HG03064 (cell line): ENCODE measurements around the gene A3GALT2.
A peak's percentile ranks its signal among the peaks of the same experiment; 100 is the strongest.

ENCODE experiments used
- ATAC-seq: cut with Tn5 transposase; IDR thresholded peaks from one replicate; pipeline ENCODE4 v1.9.1; 2021; ENCODE audit warnings: low read depth; ENCODE audit not compliant: unreplicated experiment

A3GALT2 gene

DNA sequence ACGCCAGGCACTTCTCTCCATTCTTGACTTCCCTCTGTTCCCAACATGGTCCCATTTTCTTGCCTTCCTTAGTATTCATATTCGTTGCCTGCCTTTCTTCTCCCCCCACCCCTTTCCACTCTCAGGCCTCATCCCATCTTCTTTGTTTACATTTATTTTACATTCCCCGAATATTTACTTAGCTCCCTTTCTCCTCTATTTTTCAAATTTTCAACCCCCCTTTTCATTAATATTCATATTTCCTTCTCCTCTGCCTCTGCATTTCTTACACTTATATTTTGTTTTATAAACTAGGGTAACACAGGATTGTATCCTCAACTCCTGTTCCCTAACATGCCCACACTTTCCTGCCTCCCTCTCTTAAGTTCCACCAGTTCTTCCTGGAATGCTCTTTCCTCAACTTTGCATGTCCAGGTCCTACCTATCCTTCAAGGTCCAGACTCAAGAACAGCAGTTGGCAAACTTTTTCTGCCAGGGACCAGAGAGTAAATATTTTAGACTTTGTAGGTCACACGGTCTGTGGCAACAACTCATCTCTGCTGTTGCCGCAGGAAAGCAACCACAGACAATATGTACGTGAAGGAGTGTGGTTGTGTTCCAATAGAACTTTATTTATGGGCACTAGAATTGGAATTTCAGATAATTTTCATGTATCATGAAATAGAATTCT lies 29.8 kb upstream of the A3GALT2 start:
- no peak for ATAC-seq

DNA sequence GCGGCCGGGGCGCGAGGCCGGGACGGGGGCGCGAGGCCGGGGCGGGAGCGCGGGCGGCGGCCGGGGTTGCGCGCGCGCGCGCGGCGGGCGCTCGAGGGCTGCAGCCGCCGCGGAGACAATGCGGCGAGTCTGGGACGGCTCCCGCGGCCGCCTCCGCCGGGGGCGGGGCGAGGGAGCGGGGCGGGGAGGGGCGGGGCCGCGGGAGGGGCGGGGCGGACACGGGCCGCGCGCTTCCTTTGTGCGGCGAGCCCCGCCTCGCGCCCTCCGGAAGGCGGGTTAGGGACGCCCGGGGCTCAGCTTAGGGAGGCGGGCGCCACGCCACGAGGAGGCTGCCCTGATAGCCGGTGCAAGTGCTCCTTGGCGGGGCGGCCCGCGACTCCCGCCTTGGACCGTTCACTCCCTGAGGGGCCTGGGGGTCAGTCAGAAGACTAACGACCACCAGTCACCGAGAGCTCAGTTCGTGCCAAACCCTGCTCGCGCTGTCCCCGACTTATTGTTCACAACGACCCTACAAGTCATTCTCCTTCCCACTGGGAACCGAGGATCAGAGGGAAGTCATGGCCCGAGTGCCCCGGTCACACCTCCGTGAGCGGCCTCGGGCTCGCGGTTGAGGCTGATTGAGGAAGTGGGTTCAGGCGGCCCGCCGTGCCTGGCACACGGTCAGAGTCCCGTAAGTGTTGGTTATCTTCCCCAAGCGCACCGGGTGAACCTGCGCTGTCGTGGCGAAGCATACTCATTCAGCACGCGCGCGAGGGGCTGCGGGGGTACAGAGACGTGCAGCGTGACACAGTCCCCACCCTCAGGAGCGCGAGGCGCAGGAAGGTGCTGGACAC lies 29.1 kb upstream of the A3GALT2 start:
- ATAC-seq: peak; percentile 74

DNA sequence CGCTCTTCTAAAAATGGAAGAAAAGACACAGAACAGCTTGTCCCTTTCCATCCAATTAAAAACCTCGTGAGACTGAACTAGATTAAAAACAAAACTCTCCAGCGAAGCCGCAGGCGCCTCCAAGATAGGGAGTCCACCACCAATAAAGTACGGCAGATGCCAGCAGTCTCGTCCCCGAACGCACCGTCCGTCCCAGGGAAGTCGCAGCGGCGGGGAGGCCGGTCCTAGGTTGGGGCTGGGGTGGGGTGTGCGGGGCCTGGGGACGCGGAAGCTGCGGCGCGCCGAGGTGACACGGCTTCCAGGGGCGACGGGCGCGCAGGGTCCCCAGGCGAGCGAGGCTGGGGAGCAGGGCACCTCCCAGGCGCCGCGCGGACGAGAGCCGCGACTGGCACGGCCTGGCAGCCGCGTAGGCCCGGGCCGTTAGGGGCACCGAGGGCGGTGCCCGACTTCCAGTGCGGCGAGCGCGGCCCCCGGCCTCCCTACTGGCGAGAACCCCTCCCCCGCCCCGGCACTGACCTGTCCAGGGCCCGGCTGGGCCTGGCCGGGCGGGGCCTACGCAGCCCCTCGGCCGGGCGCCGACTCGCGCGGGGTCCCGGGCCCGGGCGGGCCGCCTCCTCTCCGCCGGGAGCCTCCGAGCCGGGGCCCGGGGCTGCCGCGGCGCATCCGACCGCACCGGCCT lies 28.3 kb upstream of the A3GALT2 start:
- peak; percentile 34 for ATAC-seq

DNA sequence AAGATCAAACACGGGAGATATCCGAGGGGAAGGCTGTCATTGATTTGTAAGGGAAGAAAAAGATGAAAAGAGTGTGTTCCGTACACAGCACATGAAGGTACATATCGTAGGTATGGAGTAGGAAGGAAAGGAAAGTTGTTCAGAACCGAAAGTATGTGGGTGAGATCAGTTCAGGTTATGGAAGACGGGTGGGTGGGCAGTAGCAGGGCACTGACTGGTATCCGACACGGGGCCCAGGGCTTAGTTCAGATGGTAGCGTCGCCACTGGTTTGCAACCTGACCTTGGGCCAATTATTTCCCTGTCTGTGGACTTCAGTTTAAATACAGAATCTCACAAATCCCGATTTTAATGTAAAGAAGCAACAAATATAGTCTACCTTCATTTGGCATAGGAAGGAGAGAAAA lies 27.8 kb upstream of the A3GALT2 start:
- ATAC-seq: no peak

- no peak for ATAC-seq
Measured at GRCh38 chr1:33348194-33348593, 27.3 kb upstream of the A3GALT2 start.

DNA sequence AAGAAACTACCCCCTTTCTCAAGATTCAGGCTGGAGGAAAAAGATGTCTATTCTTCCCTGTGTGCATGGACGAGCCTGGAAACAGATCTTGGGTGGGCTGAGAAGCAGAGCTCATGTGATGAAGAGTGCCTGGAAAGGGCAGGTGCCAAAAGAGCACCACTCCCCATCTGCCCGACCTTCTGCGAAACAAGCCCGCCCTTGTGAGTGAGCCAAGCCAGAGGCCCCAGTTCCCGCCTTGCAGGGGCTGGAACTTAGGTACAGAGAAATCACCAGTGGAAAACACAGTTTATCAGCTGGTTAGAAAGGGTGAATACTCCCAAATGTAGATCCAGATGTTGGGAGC lies 26.7 kb upstream of the A3GALT2 start:
- no peak for ATAC-seq

GRCh38 chr1:33346927-33347649 lies 26.2 kb upstream of the A3GALT2 start:
- no peak for ATAC-seq

DNA sequence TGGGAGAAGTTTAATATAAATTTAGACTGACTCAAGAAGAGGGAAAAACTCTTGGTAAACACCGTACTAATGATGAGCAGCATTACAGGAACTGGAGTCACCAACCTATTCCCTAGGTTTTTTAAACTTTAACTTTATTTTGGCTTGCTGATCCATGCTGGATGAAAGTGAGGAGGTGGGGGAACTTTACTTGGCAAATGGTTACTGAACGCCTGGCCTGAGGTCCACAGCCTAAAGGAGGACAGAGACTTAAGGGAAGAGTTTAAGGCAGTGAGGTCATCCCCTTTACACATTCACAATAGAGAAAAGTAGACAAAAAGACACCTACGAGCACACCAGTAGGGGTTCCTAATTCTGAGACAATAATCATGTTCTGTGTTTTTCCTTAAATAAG lies 25.6 kb upstream of the A3GALT2 start:
- no peak for ATAC-seq

DNA sequence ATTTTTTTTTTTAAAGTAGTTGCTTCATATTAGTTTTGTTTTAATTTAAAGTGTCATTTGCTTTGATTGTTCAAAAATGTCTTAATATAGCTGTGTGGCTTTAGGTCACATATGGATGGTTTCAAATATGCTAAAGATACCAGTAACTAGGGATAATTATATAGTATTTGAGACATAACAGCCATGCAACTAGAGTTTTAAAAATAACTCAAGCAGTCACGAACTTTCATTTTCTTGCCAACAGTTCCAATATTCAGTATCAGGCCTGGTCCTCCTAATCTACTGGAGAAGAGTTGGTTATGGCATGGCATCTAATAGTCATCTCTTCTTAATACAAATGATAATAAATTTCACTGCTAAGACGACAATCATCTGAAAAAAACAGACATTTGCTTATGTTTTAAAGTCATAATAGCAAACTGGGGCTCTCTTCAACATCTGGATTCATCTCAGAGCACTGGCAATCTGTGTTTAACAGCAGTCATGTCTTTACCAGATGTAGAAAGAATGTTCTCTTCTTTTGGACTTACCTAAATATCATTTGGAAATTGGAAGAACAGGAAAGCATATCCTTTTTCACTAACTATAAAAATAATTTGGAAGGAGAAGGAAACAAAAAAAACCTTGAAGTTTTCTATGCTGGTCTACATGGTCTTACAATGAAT lies 24.1 kb upstream of the A3GALT2 start:
- no peak for ATAC-seq

DNA sequence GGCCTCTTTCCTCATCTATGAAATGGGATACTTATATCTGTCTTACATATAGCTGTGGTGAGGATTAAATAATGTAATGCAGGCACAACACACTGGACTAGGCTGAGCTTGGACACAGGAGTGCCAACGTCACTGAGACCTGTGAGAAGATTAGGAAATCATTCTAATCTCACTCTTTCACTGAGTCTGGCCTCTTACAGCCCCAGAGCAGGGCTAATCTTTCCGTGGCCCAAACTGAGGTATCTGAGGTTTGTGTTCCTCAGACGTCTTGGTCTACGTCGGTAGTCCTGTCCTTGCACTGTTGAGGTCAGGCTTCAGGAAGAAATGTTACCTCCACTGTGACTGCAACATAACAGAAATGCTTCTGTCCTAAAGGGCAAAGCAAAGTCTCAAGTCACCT lies 22.6 kb upstream of the A3GALT2 start:
- no peak for ATAC-seq

GRCh38 chr1:33342041-33342723 lies 21.3 kb upstream of the A3GALT2 start:
- no peak for ATAC-seq

- no peak for ATAC-seq
Measured at GRCh38 chr1:33341190-33341589, 20.3 kb upstream of the A3GALT2 start.

DNA sequence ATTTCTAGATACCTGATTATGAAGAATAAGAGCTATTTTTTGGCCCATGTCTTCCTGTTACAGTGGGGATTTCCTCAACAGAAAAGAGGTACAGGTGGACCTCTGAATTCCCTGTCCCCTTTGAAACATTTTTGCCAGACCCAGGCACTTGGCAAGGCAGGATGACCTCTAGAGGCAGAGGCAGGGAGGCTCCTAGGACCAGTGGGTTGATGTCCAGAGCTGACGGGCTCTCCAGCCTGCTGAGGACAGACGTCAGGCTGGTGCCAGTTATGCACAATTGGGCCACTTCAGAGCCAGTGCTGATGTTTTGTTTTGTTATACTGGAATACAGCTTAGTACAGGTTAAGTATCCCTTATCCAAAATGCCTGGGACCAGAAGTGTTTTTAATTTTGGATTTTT lies 18.5 kb upstream of the A3GALT2 start:
- ATAC-seq: no peak

GRCh38 chr1:33338440-33339211 lies 17.7 kb upstream of the A3GALT2 start:
- no peak for ATAC-seq

DNA sequence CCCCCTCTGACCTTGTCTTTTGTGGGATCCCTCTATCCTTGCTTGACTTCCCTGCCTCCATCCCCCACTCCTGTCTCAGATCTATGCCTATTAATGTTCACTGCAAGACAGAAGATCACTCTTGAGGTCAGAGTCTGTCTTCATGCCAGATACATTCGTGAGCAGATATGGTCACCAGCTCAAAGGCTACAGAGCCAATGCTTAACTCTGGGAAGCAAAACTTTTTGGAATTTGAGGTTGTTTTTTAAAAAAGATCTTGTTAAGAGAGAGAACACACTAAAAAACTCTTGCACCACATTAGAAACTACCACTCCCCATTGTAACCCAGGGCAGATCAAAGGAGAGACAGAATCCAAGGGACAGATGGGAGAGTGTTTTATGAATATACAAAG lies 17.1 kb upstream of the A3GALT2 start:
- ATAC-seq: no peak

DNA sequence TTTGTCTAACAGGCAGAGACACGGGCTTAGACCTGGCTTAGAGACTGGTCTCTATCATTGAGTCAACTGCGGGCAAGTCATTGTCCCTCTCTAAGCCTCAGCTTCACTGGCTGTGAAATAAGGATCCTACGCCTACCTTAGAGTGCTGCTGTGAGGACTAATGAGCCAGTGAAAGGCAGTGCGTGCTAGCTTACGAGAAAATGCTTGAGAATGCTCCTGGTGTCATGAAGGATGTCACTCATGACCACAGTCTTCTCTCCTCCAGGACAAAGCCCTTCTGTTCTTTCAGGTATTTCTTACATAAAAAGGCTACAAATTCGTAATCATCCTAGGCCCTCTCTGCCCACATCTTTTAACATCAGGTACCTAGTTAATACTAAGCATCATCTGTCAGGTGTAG lies 16.5 kb upstream of the A3GALT2 start:
- ATAC-seq: no peak

- no peak for ATAC-seq
Measured at GRCh38 chr1:33336580-33336979, 15.7 kb upstream of the A3GALT2 start.

GRCh38 chr1:33335020-33335419 lies 14.1 kb upstream of the A3GALT2 start:
- no peak for ATAC-seq

DNA sequence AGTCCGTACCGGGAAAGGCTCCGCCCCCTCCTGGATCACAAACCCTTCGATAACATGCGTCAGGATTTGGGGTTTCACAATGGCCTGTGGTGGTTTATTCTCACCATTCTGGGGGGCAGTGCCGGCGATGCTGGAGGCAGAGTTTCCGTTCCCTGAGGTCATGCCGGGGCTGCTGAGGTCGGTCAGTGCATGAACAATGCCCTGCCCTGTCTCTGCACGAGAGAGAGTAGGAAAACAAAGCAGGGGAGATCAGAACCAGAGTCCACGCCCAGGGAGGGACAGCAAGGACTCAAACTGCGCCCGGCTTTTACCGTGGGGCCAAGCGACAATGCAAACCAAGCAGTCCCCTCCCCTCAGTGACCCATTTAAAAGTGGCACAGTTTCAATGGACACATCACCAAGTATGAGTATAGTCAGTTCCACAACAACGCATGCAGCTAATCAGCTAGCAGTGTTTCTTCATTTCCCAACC lies 13.2 kb upstream of the A3GALT2 start:
- ATAC-seq: no peak
